Activated CD4-positive, alpha-beta memory T cell treated with anti-CD3 and anti-CD28 coated beads for 36 hours (primary cell): ENCODE data around the gene PTAR1. TPM values are rescaled to one million over a fixed set of nuclear protein-coding genes. Genes with fewer than 3 reads are reported as not detected.
A peak's percentile ranks its signal among the peaks of the same experiment; 100 is the strongest.

Source experiments
- CTCF ChIA-PET: fragments of 350-600 bp; sonication (Branson Sonifier 250); formaldehyde crosslinking; loops from one replicate; lab custom pipeline; 2021; ENCODE audit warnings: antibody characterized with exemption, inconsistent platforms; lab: Charles Lee
- POLR2A ChIA-PET: fragments of 350-600 bp; sonication (Branson Sonifier 250); formaldehyde crosslinking; loops from one replicate; lab custom pipeline; 2021; ENCODE audit warnings: antibody characterized with exemption; lab: Charles Lee
- DNase-seq: peaks from one replicate; pipeline ENCODE4 v3.0.0-alpha.2; 2020
- H3K27ac Mint-ChIP-seq: one replicate; pipeline ENCODE4 v1.8.0; 2021; ENCODE audit warnings: mixed read lengths
- H3K27me3 Mint-ChIP-seq: one replicate; pipeline ENCODE4 v1.8.0; 2021; ENCODE audit warnings: mixed read lengths
- H3K36me3 Mint-ChIP-seq: one replicate; pipeline ENCODE4 v1.8.0; 2021; ENCODE audit warnings: mixed read lengths
- H3K4me1 Mint-ChIP-seq: one replicate; pipeline ENCODE4 v1.8.0; 2021; ENCODE audit warnings: low read depth, mixed read lengths
- H3K4me3 Mint-ChIP-seq: one replicate; pipeline ENCODE4 v1.8.0; 2021; ENCODE audit warnings: mild to moderate bottlenecking, mixed read lengths
- H3K9me3 Mint-ChIP-seq: one replicate; pipeline ENCODE4 v1.8.0; 2021; ENCODE audit warnings: mixed read lengths
- intact Hi-C: fragments of 100-400 bp; cut with micrococcal nuclease; formaldehyde crosslinking; loops from one replicate; pipeline ENCODE4 v1.15.1; 2023
- total RNA-seq, 2 experiments: library from RNA; stranded (reverse); gene quantifications; one replicate each; pipeline ENCODE4 v1.2.3, GENCODE V29; 2021

Gene PTAR1
- total RNA-seq, 2 experiments from 2014 or later = 37.0 to 37.3 TPM

GRCh38 chr9:69671879-69672595 lies 87.8 kb downstream of the PTAR1 start, which contains the start of gene APBA1:
TSS of gene APBA1 (minus strand) at chr9:69672371.
- Mint-ChIP-seq H3K9me3 (no peaks in the 10 kb centered on the region), H3K4me1 (peaks cover 16% of the 10 kb centered on the region), H3K27me3 (peaks cover 22% of the 10 kb centered on the region), H3K27ac (no peak within 1 kb of the TSS), H3K36me3 (no peaks in the 10 kb centered on the region), H3K4me3 (peak within 1 kb of the TSS; percentile 69)
- ChIA-PET CTCF (interaction anchor here (0.8 to 2.4 kb wide), 12 partner anchors 10 to 252 kb away, joined by 3 to 10 read pairs (median 4); no protein-coding TSS in a partner anchor), POLR2A (interaction anchor here (1.7 kb wide), 1 partner anchor 88 kb away, joined by 3 read pairs; the partner anchor contains the start of gene PTAR1)
- intact Hi-C loops = loop anchor here (1.0 kb wide), 1 partner anchor 247 kb away; no protein-coding TSS in a partner anchor
- DNase-seq = peak; percentile 43

- no peak overlapping the region for H3K27ac Mint-ChIP-seq
- intact Hi-C loops = no loop called here
- H3K9me3 Mint-ChIP-seq = no peaks in the 10 kb centered on the region
- POLR2A ChIA-PET = no interaction called here
- H3K4me3 Mint-ChIP-seq = peak overlapping the region; percentile 59
- peaks cover 16% of the 10 kb centered on the region for H3K4me1 Mint-ChIP-seq
- no peaks in the 10 kb centered on the region for H3K36me3 Mint-ChIP-seq
- CTCF ChIA-PET = interaction anchor here (1.4 to 2.4 kb wide), 2 partner anchors 87 to 248 kb away, joined by 4 to 10 read pairs; no protein-coding TSS in a partner anchor
- no peak for DNase-seq
- peaks cover 22% of the 10 kb centered on the region for H3K27me3 Mint-ChIP-seq
These were observed 88.4 kb downstream of the PTAR1 start for GRCh38 chr9:69671311-69671878.

- intact Hi-C loops = no loop called here
- H3K9me3 Mint-ChIP-seq = no peaks in the 10 kb centered on the region
- ChIA-PET CTCF (interaction anchor here (0.6 to 1.0 kb wide), 2 partner anchors 93 to 245 kb away, joined by 3 to 4 read pairs; partner anchors contain the start of gene PTAR1), POLR2A (no interaction called here)
- DNase-seq = no peak
- no peak overlapping the region for H3K27ac Mint-ChIP-seq
- no peaks in the 10 kb centered on the region for H3K36me3 Mint-ChIP-seq
- H3K4me1 Mint-ChIP-seq = peaks cover 4% of the 10 kb centered on the region
- no peak overlapping the region for H3K4me3 Mint-ChIP-seq
- peaks cover 15% of the 10 kb centered on the region for H3K27me3 Mint-ChIP-seq
These were observed 92.5 kb downstream of the PTAR1 start for GRCh38 chr9:69667306-69667705.

GRCh38 chr9:69660304-69660703 lies 99.5 kb downstream of the PTAR1 start:
- peaks cover 8% of the 10 kb centered on the region for H3K27me3 Mint-ChIP-seq
- no peak overlapping the region for H3K4me3 Mint-ChIP-seq
- intact Hi-C loops = no loop called here
- H3K4me1 Mint-ChIP-seq = no peaks in the 10 kb centered on the region
- POLR2A ChIA-PET = no interaction called here
- CTCF ChIA-PET = interaction anchor here (1.2 kb wide), 1 partner anchor 13 kb away, joined by 4 read pairs; no protein-coding TSS in a partner anchor
- no peaks in the 10 kb centered on the region for H3K9me3 Mint-ChIP-seq
- H3K36me3 Mint-ChIP-seq = no peaks in the 10 kb centered on the region
- DNase-seq = no peak
- no peak overlapping the region for H3K27ac Mint-ChIP-seq

Other genes with a start within 250 kb of the PTAR1 start
- under 1 TPM; 0.26 to 0.51 TPM for gene APBA1, start 87.6 kb downstream of the PTAR1 start, total RNA-seq
- not detected for gene CFAP95, start 60.8 kb upstream of the PTAR1 start, total RNA-seq